HG03039 (cell line): ENCODE results near the gene ELF4.

Experiments
- ATAC-seq: cut with Tn5 transposase; IDR thresholded peaks from one replicate; pipeline ENCODE4 v1.9.1; 2021; ENCODE audit warnings: mild to moderate bottlenecking, moderate library complexity; ENCODE audit not compliant: unreplicated experiment

Gene ELF4

GRCh38 chrX:130085551-130086446 lies 24.5 kb downstream of the ELF4 start:
- no peak for ATAC-seq

DNA sequence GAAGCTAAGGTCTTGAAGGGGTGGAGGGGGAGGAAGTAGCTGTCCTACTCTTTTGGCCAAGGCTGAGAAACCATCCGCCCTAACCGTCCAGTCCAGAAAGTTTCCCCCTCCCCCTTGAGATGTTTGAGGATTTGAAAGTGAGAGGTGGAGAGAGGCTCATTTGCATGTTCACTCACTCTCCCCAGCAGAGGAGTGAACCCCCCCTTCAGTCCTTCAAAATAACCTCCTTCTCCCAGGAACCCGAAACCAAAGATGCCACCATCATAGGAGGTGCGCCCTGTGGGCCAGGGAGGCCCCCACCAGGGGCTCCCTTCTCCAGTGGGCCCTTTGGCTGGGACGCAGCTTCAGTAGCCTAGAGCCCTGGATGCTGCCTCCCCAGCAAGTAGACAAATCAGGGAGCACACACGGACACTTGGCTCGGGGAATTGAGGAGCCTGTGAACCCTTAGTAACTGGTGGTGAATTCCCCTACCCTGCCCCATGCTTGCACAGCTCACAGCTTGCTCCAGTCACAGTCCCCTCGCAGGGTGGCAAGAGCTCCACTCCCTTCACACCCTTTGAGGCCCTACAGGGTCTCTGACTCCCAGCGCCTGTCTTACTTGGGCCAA lies 25.6 kb downstream of the ELF4 start:
- peak; percentile 25 for ATAC-seq

DNA sequence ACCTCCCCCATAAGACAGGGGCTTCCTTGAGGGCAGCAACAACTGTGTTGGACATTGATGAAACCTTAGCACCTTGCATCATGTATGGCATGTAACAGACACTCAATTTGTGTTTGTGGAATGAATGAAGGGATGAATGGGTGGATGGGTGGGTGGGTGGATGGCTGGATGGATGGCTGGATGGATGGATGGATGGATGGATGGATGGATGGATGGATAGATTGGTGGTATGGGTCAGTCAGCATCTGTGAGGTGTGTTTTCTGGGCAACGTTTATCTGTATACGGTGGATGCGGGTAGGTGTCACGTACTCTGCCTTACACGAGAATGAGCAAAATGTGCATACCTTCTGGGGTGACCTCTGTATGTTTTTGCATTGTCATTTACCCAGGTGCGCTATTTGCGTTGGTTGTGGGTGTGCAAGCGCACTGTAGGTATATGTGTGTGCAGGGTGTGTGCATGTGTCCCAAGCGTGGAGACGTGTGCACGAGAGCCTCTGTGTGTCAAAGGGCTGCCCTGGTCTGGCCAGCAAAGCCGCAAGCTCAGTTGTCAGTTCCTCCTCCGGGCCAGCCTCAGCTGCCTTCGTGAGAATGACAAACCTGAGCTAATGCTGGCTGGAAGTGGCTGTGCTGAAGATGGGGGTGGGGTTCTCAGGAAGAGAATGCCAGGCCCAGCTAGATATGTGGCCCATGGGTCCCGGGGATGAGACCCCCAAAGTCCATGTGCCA lies 26.5 kb downstream of the ELF4 start:
- peak; percentile 28 for ATAC-seq

DNA sequence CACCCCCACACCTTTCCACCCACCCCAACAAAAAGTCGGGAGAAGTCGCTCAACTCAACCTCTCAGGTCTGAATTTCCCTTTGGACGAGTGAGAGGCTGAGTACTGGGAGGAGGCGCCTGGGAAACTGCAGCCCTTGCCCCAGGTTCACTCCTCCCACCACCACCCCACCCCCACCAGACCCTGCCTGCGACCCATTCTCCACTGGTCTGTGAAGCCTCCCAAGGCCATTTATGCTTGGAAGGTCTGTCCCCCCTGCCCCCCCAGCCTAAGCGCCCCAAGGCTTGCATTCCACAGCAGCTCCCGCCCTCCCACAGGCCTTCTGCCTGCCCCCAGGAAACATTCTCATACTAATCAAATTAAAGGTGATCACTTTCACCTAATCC lies 27.2 kb downstream of the ELF4 start:
- no peak for ATAC-seq

DNA sequence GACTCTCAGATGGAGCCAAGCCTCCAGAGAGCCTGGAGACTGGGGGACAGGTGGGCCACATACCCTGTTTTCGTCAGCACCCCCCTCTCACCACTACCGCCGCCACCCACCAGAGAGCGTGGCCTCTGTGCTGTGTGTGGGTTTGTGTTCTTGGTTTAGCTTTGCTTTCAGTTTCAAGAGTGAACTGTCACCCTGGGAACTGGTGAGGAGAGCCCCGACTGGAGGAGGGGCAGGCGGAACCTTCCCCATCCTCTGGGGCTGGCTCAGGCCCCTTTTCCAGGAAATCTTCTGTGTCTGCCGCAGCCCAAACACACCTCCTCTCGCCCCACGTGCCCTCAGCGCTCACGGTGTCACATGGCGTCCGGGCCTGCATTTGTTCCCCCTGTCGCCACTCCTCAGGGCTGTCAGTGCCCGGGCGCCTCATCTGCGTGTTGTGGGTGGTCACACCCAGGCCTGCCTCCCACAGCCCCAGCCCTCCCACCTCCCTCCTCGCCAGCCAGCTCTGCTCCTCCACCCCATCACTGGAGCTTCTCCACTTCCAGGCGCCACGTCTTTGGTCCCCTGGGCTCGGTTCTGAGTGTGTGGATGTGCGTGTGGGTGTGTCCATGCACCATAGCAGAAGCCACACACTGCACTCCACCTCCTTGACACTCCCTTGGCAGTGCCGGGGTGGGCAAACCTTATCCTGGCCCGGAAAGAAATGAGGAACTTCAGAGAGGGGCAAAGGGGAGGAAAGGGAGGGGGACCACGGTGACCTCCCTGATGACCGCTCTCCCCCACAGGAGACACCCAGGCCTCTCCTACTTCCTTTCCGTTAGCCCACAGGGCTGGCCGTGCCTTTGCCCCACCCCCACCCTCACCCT lies 27.8 kb downstream of the ELF4 start:
- ATAC-seq = peak; percentile 48

GRCh38 chrX:130081421-130082045 lies 28.8 kb downstream of the ELF4 start:
- ATAC-seq = no peak

DNA sequence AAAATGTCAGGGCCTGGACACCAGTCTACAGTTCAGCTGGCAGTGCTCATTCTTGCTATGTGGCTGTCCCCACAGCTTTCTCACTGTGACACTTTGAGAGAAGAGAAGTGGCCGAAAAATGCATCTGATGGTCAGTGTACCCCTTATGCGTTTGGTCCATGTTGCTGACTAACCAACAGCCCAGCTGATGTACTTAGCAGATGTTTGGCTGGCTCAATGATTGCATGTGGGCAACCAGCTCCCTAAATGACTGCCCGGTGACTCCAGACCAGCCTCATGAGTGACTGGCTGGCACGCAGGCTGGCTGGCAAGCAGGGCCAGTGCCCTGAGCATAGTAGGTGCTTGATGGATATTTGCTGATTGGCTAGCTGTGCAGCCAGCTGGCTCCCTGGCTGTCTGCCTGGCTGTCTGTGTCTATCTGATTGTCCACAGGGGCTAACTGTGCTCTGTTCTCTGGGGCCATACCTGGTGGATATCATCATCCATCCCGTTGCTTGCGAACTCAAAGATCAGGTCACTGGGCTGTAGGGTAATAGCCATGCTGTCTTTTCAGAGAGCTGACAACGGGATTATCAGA lies 29.4 kb downstream of the ELF4 start:
- ATAC-seq = no peak

- ATAC-seq = no peak
Measured at GRCh38 chrX:130079824-130080406, 30.4 kb downstream of the ELF4 start.

GRCh38 chrX:130075777-130076176 lies 34.5 kb downstream of the ELF4 start:
- no peak for ATAC-seq

DNA sequence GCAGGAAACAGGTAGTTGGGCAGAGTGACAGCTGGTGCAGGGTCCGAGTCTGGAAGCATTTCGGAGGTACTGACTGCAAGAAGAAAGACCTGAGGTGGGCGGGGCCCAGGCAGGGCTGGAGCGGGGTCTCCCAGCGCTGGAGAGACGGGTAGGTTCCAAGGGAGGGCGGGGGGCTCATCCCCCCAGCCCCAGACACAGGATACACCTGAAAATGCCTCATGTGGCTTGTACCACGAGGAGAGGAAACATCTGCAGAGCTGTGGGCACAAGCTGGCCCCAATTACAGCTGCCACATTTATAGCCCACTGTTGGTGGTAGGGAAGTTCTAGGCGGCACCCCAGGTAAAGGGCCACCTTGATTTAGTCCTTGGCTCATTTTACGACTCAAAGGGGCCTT lies 38.0 kb downstream of the ELF4 start:
- no peak for ATAC-seq

- no peak for ATAC-seq
Measured at GRCh38 chrX:130071611-130072344, 38.5 kb downstream of the ELF4 start.

- ATAC-seq = no peak
Measured at GRCh38 chrX:130066975-130067615, 43.2 kb downstream of the ELF4 start.

DNA sequence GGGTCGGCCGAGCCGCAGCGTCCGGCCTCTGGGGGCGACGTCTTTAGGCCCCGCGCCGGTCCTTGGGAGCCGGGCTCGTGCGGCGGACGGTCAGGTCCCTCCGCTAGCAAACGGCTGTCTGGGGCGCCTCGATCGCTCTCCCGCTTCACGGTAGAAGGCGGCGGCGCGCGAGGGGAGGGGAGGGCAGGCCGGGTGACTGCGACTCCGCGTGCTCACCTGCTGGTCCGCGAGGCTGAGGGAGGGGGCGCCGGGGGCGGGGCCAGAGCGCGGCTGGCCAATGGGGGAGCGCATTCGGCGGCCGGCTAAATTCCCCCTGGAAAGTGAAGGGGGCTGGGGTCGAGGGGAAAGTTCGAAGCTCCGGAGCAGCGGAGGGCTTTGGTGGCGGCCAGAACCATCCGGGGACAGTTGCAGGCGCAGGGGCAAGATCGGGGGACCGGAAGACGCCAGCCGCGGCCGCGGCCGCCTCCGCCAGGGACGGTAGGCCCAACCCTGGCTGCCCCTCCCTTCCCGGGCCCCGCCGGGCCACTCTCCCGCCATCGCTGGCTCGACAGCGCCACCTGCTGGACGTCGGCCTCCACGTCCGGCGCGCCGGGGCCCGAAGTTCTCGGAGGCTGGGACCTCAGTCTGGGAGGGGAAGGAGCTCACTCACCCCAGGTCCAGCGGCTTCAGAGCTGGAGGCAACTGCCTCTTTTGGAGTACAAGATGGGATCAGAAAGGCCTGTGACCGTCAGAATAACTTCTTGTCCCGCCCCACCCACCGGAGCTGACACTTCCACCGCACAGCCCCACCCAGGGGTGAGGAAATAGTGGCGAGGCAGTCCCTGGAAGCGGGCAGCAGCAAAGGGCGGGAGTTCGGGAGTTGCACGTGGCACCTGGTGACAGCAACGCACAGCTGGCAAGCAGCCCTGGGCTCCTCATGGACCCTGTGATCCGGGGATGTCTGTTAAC lies 49.9 kb downstream of the ELF4 start:
- peak; percentile 89 for ATAC-seq

GRCh38 chrX:130058652-130059051 lies 51.6 kb downstream of the ELF4 start:
- no peak for ATAC-seq

GRCh38 chrX:130057209-130057608 lies 53.1 kb downstream of the ELF4 start:
- no peak for ATAC-seq

GRCh38 chrX:130055899-130056298 lies 54.4 kb downstream of the ELF4 start:
- ATAC-seq = no peak

- no peak for ATAC-seq
Measured at GRCh38 chrX:130055103-130055502, 55.2 kb downstream of the ELF4 start.
